ENCODE measurements around the gene SATB2.

- TF ChIP-seq CTCF (IDR thresholded peaks at IDR 0.05; ENCODE audit: low read depth, low read length, poor library complexity, severe bottlenecking) (no peak), EZH2phosphoT487 (IDR thresholded peaks at IDR 0.05; ENCODE audit: borderline replicate concordance, low read length) (no peak)
Measured at GRCh38 chr2:199312931-199313330, 144.8 kb downstream of the SATB2 start.
